ENCODE measurements around the gene PRR23B.
"Not testable (repeated sequence)": the region's sequence is repeated elsewhere in the genome, so short reads cannot be mapped to it uniquely, and the experiment has no call there.

PRR23B gene

GRCh38 chr3:139020868-139021234, at the start of gene PRR23B:
Gene PRR23B (minus strand): TSS chr3:139020926. CDS start chr3:139020661, 265 bp downstream.
- no peaks in the 10 kb centered on the region for H3K79me2 ChIP-seq (ENCODE audit: control insufficient read depth, insufficient read depth, low read length, unreplicated experiment)
- H3K4me3 ChIP-seq (ENCODE audit: low read depth, low read length), result no peak within 1 kb of the TSS

GRCh38 chr3:139062918-139063317, 42.2 kb upstream of the PRR23B start:
- H3K4me1 ChIP-seq (ENCODE audit: control insufficient read depth, insufficient read depth, low read length, unreplicated experiment), result no peaks in the 10 kb centered on the region
- H3K27me3 ChIP-seq (ENCODE audit: insufficient read depth, low read length), result no peaks in the 10 kb centered on the region; the same call in 1 of the 2 replicates
- no peak overlapping the region for H2AFZ ChIP-seq (ENCODE audit: low read length, unreplicated experiment)
- no peak overlapping the region for H3K4me3 ChIP-seq (ENCODE audit: low read depth, low read length)
- no peaks in the 10 kb centered on the region for H3K79me2 ChIP-seq (ENCODE audit: control insufficient read depth, insufficient read depth, low read length, unreplicated experiment)
- no peak overlapping the region for H3K27ac ChIP-seq (ENCODE audit: low read depth, low read length)
- no peaks in the 10 kb centered on the region for H3K36me3 ChIP-seq (ENCODE audit: insufficient read depth, low read length)

More at GRCh38 chr3:139020868-139021234, at the start of gene PRR23B:
- Histone ChIP-seq H3K36me3 (ENCODE audit: insufficient read depth, low read length) (no peaks in the 10 kb centered on the region), H3K27ac (ENCODE audit: low read depth, low read length) (no peak within 1 kb of the TSS), H2AFZ (ENCODE audit: low read length, unreplicated experiment) (no peak within 1 kb of the TSS), H3K4me1 (ENCODE audit: control insufficient read depth, insufficient read depth, low read length, unreplicated experiment) (no peaks in the 10 kb centered on the region), H3K27me3 (ENCODE audit: insufficient read depth, low read length) (peaks cover 11% of the 10 kb centered on the region; the same call in 1 of the 2 replicates)

GRCh38 chr3:139052802-139053600, 32.3 kb upstream of the PRR23B start:
- Histone ChIP-seq H3K36me3 (ENCODE audit: insufficient read depth, low read length) (no peaks in the 10 kb centered on the region), H3K27ac (ENCODE audit: low read depth, low read length) (no peak overlapping the region), H2AFZ (ENCODE audit: low read length, unreplicated experiment) (no peak overlapping the region), H3K27me3 (ENCODE audit: insufficient read depth, low read length) (peaks cover 7% of the 10 kb centered on the region; the same call in 1 of the 2 replicates), H3K4me3 (ENCODE audit: low read depth, low read length) (no peak overlapping the region), H3K79me2 (ENCODE audit: control insufficient read depth, insufficient read depth, low read length, unreplicated experiment) (no peaks in the 10 kb centered on the region), H3K4me1 (ENCODE audit: control insufficient read depth, insufficient read depth, low read length, unreplicated experiment) (no peaks in the 10 kb centered on the region)

GRCh38 chr3:139044366-139045210, 23.9 kb upstream of the PRR23B start, which contains the start of gene PRR23C:
Gene PRR23C (minus strand): TSS chr3:139044892. CDS start chr3:139044620, 272 bp downstream.
- no peak within 1 kb of the TSS for H3K27ac ChIP-seq (ENCODE audit: low read depth, low read length)
- no peaks in the 10 kb centered on the region for H3K36me3 ChIP-seq (ENCODE audit: insufficient read depth, low read length)
- H3K79me2 ChIP-seq (ENCODE audit: control insufficient read depth, insufficient read depth, low read length, unreplicated experiment), result no peaks in the 10 kb centered on the region
- H3K4me1 ChIP-seq (ENCODE audit: control insufficient read depth, insufficient read depth, low read length, unreplicated experiment), result no peaks in the 10 kb centered on the region
- H2AFZ ChIP-seq (ENCODE audit: low read length, unreplicated experiment), result no peak within 1 kb of the TSS
- peaks cover 10% of the 10 kb centered on the region; the same call in 1 of the 2 replicates for H3K27me3 ChIP-seq (ENCODE audit: insufficient read depth, low read length)
- H3K4me3 ChIP-seq (ENCODE audit: low read depth, low read length), result no peak within 1 kb of the TSS

- no peak overlapping the region for H2AFZ ChIP-seq (ENCODE audit: low read length, unreplicated experiment)
- H3K79me2 ChIP-seq (ENCODE audit: control insufficient read depth, insufficient read depth, low read length, unreplicated experiment), result no peaks in the 10 kb centered on the region
- no peaks in the 10 kb centered on the region for H3K4me1 ChIP-seq (ENCODE audit: control insufficient read depth, insufficient read depth, low read length, unreplicated experiment)
- H3K27me3 ChIP-seq (ENCODE audit: insufficient read depth, low read length), result peaks cover 10% of the 10 kb centered on the region; the same call in 1 of the 2 replicates
- no peaks in the 10 kb centered on the region for H3K36me3 ChIP-seq (ENCODE audit: insufficient read depth, low read length)
- H3K4me3 ChIP-seq (ENCODE audit: low read depth, low read length), result no peak overlapping the region
- no peak overlapping the region for H3K27ac ChIP-seq (ENCODE audit: low read depth, low read length)
Observed at GRCh38 chr3:139043554-139044365, 23.0 kb upstream of the PRR23B start.

DNA sequence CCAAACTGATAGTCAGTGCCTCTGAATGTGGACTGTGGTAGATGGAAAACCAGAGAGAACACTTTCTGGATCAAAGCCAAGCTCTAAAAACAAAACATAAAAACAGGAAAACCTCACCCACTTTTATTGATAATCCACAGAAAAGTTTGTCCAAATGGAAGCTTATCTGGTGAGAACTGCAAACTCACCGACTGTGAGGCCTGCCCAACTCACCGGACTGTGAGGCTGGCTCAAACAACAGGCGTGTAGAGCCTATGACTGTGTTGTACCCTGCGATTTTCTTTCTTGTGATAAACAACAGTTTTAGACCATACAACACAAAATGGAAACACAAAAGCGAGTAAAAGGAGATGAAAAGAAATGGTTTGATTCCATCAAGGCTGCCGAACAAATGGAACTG, 16.8 kb upstream of the PRR23B start:
- H3K79me2 ChIP-seq (ENCODE audit: control insufficient read depth, insufficient read depth, low read length, unreplicated experiment), result no peaks in the 10 kb centered on the region
- no peaks in the 10 kb centered on the region for H3K36me3 ChIP-seq (ENCODE audit: insufficient read depth, low read length)
- H3K4me1 ChIP-seq (ENCODE audit: control insufficient read depth, insufficient read depth, low read length, unreplicated experiment), result no peaks in the 10 kb centered on the region
- no peak overlapping the region for H3K27ac ChIP-seq (ENCODE audit: low read depth, low read length)
- H3K27me3 ChIP-seq (ENCODE audit: insufficient read depth, low read length), result peaks cover 45% of the 10 kb centered on the region; the same call in 1 of the 2 replicates
- H3K4me3 ChIP-seq (ENCODE audit: low read depth, low read length), result no peak overlapping the region
- H2AFZ ChIP-seq (ENCODE audit: low read length, unreplicated experiment), result no peak overlapping the region

DNA sequence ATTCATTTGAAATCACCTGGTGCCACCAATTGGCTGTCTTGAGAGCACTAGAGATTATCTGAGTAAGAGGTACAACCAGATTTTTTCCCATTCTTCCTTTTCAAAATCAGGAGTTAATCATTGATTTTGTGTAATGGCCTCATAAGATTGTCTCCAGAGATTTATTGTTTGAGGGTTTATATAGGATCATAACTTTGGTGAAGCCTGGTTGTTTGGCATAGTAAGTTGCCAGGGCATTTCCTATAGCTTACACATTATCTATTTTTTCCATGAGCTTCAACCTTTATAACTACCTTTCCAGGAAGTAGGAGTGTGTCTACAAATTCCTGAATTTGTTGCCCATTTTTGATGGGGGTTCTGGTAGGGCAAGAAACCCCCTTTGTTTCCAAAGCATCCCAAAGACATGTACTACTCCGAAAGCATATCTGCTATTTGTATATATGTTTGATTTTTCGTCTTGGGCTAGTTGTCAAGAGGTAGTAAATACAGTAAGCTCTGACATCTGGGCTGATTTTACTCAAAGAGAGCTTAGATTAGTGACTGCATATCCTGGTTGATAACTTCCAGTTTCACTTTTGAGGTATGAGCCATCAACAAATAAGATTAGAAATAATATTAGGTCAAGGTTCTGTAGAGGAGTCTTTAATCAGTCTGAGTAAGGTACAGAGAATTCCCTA, 11.7 kb upstream of the PRR23B start:
- H3K79me2 ChIP-seq (ENCODE audit: control insufficient read depth, insufficient read depth, low read length, unreplicated experiment), result no peaks in the 10 kb centered on the region
- no peaks in the 10 kb centered on the region for H3K36me3 ChIP-seq (ENCODE audit: insufficient read depth, low read length)
- H3K4me1 ChIP-seq (ENCODE audit: control insufficient read depth, insufficient read depth, low read length, unreplicated experiment), result no peaks in the 10 kb centered on the region
- H2AFZ ChIP-seq (ENCODE audit: low read length, unreplicated experiment), result no peak overlapping the region
- H3K27me3 ChIP-seq (ENCODE audit: insufficient read depth, low read length), result peaks cover 30% of the 10 kb centered on the region; the same call in 1 of the 2 replicates
- no peak overlapping the region for H3K4me3 ChIP-seq (ENCODE audit: low read depth, low read length)
- H3K27ac ChIP-seq (ENCODE audit: low read depth, low read length), result no peak overlapping the region

DNA sequence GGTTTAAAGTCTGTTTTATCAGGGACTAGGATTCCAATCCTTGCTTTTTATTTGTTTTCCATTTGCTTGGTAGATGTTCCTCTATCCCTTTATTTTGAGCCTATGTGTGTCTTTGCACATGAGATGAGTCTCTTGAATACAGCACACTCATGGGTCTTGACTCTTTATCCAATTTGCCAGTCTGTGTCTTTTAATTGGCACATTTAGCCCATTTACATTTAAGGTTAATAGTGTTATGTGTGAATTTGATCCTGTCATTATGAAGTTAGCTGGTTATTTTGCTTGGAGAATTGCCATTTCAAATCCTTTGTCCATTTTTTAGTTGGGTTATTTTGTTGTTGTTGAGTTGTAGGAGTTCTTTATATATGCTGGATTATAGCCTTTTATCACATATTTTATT, 9.8 kb upstream of the PRR23B start:
- H3K79me2 ChIP-seq (ENCODE audit: control insufficient read depth, insufficient read depth, low read length, unreplicated experiment); H2AFZ ChIP-seq (ENCODE audit: low read length, unreplicated experiment); H3K27ac ChIP-seq (ENCODE audit: low read depth, low read length); H3K4me1 ChIP-seq (ENCODE audit: control insufficient read depth, insufficient read depth, low read length, unreplicated experiment); H3K36me3 ChIP-seq (ENCODE audit: insufficient read depth, low read length); H3K4me3 ChIP-seq (ENCODE audit: low read depth, low read length): not testable (repeated sequence)
- H3K27me3 ChIP-seq (ENCODE audit: insufficient read depth, low read length), result peaks cover 17% of the 10 kb centered on the region; the same call in 1 of the 2 replicates

DNA sequence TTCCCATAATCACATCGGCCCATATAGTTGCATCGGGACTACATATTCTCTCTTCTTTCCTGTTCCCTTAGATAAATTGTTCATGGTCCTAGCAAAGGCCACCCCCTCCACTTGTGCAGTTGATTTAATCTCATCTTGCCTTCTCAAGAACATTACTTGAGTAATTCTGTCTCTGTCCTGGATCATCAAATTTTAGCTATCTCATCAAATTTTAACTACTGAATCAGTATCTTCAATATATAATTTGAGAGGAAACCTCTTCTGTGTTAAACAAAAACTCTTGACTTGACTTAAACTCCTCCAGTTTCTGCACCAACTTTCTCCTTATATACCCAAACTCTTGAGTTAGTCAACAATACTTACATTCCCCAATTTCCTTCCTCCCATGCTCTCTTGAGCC, 4.2 kb upstream of the PRR23B start:
- Histone ChIP-seq H3K4me3 (ENCODE audit: low read depth, low read length) (no peak overlapping the region), H3K4me1 (ENCODE audit: control insufficient read depth, insufficient read depth, low read length, unreplicated experiment) (no peaks in the 10 kb centered on the region), H3K27me3 (ENCODE audit: insufficient read depth, low read length) (peaks cover 13% of the 10 kb centered on the region; the same call in 1 of the 2 replicates), H2AFZ (ENCODE audit: low read length, unreplicated experiment) (no peak overlapping the region), H3K27ac (ENCODE audit: low read depth, low read length) (no peak overlapping the region), H3K36me3 (ENCODE audit: insufficient read depth, low read length) (no peaks in the 10 kb centered on the region), H3K79me2 (ENCODE audit: control insufficient read depth, insufficient read depth, low read length, unreplicated experiment) (no peaks in the 10 kb centered on the region)
